GM19455 (cell line): Measurements from ENCODE around the gene SKP2.
A peak's percentile ranks its signal among the peaks of the same experiment; 100 is the strongest.
"Not testable (repeated sequence)": the region's sequence is repeated elsewhere in the genome, so short reads cannot be mapped to it uniquely, and the experiment has no call there.

ENCODE experiments used
- ATAC-seq: cut with Tn5 transposase; IDR thresholded peaks from one replicate; pipeline ENCODE4 v1.9.1; 2021; ENCODE audit not compliant: unreplicated experiment

The SKP2 gene

DNA sequence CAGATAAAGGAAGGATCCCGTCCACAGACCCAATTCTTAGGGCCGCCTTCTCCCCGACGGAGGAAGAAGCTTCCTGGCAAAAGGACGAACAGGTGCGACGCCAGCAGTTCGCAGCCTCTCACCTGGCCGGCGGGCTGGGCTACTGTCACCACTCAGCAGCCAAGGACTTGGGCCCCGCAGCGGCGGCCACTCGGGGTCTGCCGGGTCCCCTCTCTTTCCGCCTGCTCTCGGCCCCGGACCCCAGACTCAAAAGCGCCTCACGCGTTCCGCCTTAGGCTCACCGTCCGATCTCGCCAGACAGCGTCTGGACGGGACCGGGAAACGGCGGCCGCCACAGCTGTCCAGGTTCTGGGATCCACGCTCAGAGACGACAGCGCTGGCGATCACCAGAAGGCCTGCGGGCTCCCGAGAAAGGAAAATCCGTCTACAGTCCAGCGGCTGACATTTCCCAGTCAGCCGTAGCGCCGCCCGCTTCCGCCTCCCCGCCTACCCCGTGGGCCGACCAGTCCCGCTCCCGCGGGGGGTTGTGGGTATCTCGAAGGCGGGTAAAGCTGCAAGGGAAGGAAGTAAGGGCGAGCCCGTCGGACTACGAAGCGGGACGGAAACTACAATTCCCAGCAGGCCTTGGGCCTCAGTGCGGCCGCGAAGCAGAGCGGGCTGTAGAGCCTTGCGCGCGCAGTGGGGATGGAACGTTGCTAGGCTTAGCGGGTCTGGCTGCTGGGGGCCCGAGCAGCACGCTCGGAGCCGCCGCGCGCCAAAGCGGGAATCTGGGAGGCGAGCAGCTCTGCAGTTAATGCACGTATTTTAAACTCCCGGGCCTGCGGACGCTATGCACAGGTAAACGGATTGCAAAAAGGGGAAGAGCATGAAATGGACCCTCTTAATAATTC, at the start of gene SKP2, which contains the start of gene LMBRD2:
TSS of gene SKP2 (plus strand) at position 678 of the 890 bp plus-strand sequence. CDS start at position 830, 152 bp downstream.
TSS of gene LMBRD2 (minus strand) at position 454 of the 890 bp plus-strand sequence. CDS start 8,538 bp downstream, outside the sequence.
- ATAC-seq: peak; percentile 98

DNA sequence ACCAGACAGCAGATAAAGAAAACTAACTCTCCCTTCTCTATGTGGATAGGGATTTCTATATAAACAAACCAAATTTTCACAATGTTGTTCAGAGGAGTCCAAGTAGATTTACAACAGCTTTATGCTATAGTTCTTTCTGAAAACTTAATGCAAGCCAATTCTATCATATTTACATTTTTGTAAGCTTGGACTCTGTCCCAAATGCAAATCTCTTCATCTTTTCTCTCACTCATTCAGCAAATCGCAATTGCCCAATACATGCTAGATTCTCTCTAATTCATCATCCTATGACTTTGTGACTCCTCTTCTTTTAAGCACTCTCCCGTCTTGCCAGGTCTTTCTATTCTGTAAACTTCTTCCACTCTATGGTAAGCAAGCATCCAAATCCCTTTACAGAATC, 46.1 kb upstream of the SKP2 start:
- ATAC-seq: no peak

DNA sequence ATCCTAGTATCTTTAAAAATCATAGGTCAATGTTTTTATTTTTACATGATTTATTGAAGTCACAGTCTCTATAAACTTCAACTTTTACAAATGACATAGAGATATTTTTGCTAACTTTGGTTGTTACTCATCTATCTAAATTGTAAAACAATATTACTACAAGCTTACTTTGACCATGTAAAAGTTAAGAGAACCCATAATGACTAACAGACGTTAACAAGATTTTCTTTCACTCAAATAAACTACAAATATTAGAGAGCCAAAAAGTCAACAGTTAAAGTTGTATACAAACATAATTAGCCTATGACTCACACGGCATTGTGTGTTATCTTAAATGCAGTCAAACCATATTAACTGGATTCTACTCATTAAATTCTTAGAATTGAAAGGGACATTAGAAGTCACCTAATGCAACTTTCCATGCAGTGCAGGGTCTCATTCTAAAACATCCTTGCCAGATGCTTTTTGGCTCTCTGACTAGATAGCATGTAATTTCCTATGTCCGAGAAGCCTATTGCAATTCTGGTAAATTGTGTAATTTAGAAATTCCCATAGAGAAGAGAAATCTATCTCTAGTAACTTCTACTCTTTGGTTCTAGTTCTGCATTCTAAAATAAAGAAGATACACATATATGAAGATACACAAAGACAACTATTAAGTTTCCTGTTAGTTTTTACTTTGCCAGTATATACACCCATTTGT, 43.0 kb upstream of the SKP2 start:
- no peak for ATAC-seq

DNA sequence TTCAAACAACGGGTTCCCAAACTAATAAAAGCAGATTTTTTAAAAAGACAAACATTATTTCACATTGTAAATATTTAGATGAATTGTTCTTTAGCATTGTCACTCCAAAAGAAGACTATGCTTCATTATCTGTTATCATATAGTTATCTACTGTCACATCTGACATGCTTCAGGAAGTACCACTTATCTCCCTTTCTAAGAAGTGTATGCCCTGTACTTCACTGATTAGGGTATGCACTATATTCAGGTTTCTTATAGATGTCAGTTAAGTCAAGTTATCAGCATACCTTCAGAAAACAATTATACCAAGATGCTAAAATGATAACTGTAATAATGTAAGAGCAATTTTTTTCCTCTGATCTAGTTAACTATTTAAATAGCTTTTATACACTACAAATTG, 40.7 kb upstream of the SKP2 start:
- no peak for ATAC-seq

DNA sequence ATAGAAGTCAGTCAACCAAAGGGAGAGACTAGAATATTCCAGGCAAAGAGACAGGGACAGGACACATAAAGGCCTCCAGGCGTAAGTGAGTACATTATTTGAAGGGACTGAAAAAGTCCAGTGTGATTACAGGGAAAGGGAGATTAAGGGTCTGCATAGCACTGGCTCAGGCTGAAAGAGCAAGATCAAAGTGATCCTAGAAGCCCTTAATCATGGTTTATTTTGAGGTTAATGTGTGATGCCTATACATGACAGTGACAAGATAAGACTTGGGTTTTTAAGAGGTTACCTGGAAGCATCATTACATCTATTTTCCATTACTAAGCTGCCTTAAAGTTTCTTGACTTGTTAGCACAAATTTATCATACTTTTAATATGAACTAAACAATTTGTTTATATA, 26.0 kb upstream of the SKP2 start:
- ATAC-seq: no peak

DNA sequence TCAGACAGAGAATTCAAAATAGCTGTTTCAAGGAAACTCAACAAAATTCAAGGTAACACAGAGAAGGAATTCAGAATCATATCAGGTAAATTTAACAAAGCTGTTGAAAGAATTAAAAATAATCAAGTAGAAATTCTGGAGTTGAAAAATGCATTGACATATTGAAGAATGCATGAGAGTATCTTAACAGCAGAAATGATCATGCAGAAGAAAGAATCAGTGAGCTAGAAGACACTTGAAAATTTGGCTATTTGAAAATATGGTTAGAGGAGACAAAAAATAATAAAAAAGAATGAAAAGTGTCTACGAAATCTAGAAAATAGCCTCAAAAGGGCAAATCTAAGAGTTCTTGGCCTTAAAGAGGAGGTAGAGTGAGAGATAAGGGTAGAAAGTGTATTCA, 23.1 kb upstream of the SKP2 start:
- ATAC-seq: no peak

DNA sequence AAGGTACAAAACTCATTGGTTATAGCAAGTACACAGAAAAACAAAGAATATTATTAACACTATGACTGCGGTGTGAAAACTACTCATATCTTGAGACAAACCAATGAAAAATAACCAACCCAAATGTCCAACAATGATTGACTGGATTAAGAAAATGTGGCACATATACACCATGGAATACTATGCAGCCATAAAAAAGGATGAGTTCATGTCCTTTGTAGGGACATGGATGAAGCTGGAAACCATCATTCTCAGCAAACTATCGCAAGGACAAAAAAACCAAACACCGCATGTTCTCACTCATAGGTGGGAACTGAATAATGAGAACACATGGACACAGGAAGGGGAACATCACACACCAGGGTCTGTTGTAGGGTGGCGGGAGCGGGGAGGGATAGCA, 22.2 kb upstream of the SKP2 start:
- not testable (repeated sequence) for ATAC-seq

DNA sequence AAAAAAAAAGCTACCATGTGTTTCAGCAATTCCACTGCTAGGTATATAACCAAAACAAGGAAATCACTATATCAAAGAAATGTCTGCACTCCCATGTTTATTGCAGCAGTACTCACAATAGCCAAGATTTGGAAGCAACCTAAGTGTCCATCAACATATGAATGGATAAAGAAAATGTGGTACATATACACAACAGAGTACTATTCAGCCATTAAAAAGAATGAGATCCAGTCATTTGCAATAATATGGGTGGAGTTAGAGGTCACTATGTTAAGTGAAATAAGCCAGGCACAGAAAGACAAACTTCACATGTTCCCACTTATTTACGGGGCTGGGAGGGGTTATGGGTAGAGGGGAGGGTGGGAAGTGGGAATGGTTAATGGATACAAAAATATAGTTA, 18.9 kb upstream of the SKP2 start:
- ATAC-seq: not testable (repeated sequence)

DNA sequence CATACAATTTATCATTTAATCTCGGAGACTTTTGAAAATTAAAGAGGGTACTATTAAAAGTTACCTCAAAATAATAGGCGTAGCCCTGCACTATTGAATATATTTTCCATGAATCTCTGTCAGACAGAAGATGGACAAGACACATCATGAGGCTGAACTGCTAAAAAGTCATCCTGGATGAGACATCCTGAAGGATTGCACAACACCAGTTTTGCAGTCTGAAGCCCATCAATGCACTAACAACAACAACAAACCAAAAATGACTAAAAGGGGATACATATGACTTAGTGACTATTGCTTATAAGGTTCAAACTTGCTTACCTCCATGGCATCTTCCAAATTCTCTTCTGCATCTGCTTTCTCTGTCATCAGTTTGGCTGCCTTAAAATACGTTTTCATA, 15.9 kb upstream of the SKP2 start:
- ATAC-seq: no peak

DNA sequence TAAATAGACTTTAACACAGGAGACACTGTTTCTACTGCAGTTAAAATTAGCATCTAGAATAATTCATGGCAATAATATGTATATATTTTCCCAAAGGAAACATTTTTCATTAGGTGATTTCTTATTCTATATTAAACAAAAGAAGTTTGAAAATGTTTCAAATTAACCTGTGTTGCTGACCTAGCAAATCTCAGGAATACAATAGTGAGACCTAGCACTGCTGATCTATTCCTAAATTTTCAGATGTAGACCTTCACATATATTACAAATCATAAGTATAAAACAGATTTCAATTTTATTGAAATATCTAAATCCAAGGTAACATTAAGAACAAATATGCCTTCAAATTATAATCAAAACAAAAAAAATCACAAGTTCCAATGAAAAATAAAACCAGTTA, 15.3 kb upstream of the SKP2 start:
- no peak for ATAC-seq

DNA sequence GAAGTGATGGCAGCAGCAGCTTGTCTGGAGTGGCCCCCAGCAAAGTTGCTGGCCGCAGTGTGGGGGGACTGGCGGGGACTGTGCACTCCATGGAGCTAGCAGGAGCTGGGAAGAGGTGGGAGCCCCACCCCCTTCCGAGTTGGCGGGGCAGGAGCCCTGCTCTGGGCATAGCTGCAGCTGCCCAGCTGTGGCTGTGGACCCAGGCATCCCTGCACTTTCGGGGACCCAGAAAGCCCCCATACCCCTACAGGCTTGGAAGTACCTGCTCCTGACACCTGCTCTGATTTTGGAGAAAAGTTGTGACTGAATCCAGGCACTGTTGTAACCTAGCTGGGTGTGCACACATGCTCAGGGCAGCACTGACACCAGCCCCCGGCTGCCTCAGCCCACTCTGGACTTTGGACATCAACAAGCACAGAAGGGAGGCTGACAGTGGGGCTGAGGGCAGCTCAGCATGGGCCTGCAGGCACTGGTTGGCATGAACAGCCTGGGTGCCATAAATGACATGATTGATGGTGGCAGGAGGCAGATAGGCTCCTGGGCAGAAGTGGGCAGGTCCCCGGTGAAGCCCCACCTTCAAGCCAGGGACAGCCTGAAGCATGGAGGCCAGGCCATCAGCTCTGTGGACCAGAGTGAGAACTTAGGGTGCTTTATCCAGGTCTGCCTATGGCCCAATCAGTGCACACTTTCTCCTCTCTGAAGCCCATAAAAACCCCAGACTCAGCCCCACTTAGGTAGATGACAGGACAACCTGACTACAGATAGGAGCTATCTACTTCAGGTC, 12.8 kb upstream of the SKP2 start:
- ATAC-seq: no peak

DNA sequence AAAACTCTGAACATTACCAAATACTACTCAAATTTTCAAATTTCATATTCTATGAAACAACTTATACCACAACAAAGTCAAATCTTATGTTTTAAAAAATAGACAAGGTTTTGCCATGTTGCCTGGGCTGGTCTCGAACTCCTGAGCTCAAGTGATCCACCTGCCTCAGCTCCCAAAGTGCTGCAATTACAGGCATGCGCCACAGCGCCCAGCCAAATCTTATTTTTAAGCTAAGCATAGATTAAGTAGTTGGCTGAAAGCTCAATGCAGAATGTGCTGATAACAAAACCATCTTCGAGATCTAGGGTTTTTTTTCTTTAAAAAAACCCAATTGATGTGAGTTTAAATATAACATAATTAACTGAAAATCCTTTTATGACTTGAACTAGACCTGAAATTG, 6.6 kb upstream of the SKP2 start:
- no peak for ATAC-seq

DNA sequence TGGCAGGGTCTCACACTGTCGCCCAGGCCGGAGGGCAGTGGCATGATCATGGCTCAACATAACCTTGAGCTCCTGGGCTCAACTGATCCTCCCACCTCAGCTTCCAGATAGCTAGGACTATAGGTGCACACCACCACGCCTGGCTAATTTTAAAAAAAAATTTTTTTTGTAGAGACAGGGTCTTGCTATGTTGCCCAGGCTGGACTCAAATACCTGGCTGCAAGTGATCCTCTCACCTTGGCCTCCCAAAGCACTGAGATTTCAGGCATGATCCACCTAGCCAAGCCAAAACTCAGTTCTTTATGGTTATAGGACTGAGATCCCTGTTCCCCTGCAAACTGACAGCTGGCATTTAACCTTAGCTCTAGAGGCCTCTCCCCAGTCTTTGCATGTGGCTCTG, 5.5 kb upstream of the SKP2 start:
- no peak for ATAC-seq

DNA sequence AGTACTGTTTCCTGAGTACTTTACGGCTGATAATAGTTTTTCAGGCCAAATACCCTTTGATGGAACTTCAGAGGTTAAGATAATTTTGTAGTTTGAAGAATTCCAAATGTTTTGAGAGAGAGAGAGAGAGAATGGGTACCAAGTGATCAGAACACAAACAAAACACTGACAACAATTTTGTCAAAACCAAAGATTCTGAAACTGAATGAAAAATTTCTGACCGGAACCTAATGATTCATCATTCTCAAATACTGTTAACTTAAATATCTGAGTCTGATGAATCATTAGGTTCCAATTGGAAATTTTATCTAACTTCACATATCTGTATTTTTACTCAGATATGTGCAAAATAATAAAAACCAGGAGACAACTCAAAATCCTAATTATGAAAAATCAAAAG, 4.2 kb upstream of the SKP2 start:
- no peak for ATAC-seq

DNA sequence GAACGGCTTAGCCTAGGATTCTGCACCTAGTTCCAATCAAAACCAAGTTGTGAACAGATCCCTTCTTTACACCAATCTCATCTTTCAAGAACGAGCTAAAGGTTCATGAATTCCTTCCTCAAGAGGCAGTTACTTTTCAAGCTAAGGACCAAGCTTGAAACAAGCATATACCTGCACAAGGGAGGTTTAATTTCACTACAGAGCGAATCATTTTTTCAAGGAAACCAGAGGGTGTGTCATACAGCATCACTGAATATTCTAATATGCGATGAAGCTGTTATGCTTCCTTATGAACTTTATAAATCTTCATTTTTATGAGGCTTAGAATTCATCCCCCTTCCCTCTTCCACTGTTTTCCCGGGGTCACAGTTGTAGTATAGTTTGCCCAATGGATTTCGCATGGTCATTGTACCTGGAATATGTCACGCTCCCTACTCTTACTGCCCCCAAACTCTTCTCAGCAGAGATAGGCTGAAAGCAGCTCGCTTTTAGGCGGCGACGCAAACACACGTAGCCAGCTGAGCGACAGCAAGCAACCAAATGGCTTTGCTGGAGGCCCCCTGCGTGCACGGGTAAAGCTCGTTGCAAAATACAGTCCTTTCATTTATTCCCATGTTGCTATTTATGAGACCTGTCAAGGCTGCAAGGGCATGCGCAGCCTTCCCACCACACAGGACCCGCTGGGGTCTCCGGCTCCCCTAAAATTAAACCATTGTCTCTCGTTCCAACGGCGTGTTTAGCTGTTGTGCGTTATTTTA, 1.1 kb upstream of the SKP2 start:
- ATAC-seq: peak; percentile 28

DNA sequence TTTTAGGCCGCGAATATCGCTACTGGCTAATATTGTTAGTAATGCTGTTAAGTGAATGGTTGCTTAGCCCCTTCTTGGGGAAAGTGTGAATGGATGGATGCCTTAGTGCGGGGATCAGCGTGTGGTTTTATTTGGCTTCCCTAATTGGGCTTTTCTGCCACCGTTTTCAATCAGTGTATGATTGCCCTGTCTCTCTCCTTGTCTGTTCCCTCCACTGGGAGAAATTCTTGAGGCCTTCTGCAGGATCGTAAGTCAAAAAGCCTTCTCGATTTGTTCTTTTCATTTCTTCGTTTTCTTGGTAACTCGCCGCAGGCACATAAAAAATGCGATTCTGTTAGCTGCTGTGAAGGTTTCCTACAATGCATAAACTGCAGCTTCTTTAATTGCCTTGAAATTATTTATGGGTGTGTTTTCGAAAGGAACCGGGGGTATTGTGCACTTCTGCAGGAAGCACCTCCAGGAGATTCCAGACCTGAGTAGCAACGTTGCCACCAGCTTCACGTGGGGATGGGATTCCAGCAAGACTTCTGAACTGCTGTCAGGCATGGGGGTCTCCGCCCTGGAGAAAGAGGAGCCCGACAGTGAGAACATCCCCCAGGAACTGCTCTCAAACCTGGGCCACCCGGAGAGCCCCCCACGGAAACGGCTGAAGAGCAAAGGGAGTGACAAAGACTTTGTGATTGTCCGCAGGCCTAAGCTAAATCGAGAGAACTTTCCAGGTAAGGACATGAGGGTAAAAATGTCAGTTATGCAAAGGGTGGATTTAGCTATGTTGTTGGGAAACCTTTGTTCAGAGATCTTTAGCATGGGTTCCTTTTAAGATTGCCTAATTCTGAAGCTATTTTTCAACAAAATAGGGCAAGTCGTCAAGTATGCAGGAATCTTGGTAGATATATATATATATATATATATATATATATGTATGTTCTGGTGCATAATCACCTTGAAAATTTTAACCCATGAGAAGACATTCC, 700 bp downstream of the SKP2 start:
- ATAC-seq: peak; percentile 0

DNA sequence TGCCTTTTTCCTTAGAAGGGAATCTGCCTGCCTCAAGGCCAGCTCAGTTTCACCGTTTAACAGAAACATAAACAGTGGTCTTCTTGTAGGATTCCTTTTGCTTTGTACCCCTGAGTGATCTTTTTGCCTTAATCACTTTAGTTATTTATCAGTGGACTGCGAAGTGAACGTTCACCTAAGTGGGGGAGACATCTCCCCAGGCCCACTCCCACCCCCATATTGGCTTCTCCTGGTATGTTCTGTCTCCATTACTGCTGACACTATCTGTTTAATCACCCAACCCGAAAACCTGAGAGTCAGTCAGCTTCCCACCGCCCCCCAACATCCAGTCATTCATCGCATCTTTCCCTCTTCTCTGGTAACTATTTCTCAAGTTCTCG, 1.4 kb downstream of the SKP2 start:
- ATAC-seq: no peak

DNA sequence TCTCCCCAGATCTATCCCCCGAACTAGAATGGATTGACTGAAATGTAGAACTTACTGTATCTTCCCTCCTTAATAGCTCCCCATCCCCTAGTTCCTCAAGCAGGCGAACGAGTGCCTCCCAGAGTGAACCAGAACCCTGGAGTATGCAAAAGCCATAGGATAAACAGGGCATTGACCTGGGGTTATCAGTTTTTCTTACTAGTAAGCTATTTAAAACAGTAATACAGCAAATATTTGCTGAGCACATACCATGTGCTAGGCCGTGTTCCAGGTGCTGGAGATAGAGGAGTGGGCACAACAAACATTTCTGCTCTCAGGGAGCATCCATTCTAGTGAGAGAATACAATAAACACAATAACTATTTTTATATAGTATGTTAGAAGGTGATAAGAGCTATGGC, 1.8 kb downstream of the SKP2 start:
- ATAC-seq: no peak

DNA sequence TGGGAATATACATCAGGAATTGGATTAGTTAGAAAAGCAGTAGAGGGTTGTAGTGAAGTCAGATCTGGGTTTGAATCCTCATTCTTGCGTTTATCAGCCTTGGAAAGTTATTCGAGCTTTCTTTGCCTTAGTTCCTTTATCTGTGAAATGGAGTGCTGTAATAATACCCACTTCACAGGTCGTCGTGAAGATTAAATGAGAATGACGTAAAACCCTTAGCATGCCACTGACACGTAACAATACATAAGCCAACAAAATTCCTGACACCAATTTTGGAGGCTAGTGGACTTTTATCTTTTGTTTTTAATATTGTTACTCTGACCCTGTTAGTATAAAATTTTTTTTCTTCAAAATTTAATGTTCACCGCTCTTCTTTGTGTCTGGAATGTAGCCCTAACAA, 3.4 kb downstream of the SKP2 start:
- ATAC-seq: no peak
